HG02763 (cell line): ENCODE results near the gene AFDN.

Source experiments
- ATAC-seq: cut with Tn5 transposase; IDR thresholded peaks from one replicate; pipeline ENCODE4 v1.9.1; 2021; ENCODE audit warnings: mild to moderate bottlenecking, moderate library complexity; ENCODE audit not compliant: unreplicated experiment

Gene AFDN

GRCh38 chr6:167811442-167812087, 15.1 kb upstream of the AFDN start:
- ATAC-seq: no peak

GRCh38 chr6:167812088-167812487, 14.6 kb upstream of the AFDN start:
- ATAC-seq: no peak

DNA sequence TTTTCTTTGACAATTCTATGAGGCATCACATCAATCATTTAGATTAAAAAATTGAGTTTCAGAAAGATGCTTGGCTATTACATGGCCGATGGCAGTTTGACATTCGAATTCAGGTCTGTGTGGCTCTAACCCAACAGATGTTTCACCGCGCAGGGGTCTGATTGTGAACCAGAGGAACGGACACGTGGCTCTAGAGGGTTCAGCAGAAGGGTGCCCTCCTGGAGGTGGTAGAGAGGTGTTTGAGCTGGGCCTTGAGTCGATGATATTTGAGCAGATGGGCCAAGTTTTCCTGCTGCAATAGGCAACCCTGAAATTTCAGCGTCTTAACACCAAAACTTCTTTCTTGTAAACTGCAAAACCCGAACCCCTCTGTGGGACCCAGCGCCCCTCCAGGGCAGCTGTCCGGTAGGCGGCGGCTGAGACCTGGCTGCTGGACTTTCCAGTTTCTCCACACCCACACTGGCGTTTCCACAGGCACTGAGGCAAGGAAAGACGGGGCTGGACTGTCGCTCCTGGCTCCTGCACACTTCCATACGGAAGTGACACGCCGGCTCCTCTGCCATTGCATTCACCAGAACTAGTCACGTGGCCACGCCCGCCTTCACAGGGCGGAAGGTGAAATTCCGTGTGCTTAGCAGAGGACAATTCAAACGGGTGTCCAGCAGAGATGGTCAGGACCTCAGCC, 11.3 kb upstream of the AFDN start:
- no peak for ATAC-seq

- ATAC-seq: no peak
Observed at GRCh38 chr6:167817016-167817415, 9.7 kb upstream of the AFDN start.

- no peak for ATAC-seq
Observed at GRCh38 chr6:167817729-167818128, 9.0 kb upstream of the AFDN start.

- ATAC-seq: no peak
Observed at GRCh38 chr6:167819576-167819975, 7.1 kb upstream of the AFDN start.

- no peak for ATAC-seq
Observed at GRCh38 chr6:167820681-167821080, 6.0 kb upstream of the AFDN start.

- no peak for ATAC-seq
Observed at GRCh38 chr6:167824591-167825331, 1.9 kb upstream of the AFDN start.

- no peak for ATAC-seq
Observed at GRCh38 chr6:167825332-167826229, 1.1 kb upstream of the AFDN start.

GRCh38 chr6:167826230-167826895, 348 bp upstream of the AFDN start:
- ATAC-seq: peak; percentile 76

- peak; percentile 30 for ATAC-seq
Observed at GRCh38 chr6:167827583-167828324, 1.0 kb downstream of the AFDN start.

- no peak for ATAC-seq
Observed at GRCh38 chr6:167828325-167828956, 1.7 kb downstream of the AFDN start.

DNA sequence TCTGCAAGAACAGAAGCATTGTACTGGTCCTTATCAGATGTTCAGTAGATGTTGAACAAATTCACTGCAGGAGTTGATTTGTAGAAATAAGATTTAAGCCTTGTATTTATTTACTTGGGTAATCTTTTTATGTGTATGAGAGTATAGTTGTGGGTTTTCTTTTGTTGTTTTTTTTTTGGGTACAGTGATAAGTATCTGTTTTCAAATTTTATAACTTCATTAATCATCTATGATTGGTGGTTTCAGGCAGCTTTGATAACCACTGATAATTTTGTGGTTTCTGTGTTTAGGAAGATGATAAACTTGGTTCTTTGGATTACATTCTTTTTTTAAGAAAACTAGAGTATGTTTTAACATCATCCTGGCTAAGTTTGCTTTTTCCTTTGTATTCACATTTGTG, 2.8 kb downstream of the AFDN start:
- no peak for ATAC-seq

DNA sequence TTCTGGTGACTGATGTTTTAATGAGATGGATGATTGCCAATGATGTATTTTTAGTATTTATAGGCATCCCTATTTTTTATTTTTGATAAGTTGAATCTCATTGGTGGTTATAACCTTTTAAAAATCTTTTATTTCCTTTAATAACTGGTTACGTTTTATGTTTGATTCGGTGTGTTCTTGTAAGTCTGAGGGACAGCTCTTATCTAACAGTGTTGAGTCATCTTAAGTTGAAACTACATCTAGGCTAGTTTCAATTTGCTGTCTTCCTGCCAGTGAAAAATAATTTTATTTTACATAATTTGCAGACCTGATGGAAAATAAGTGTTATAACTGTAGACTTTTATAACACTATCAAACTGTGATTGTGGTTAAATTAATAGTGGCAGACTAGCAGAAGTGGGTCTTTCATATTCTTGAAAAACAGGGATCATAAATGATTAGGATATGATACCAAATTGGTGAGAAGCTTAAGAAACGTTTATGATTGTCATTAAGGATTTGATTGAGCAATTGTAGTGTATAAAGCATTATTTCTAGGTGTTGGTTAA, 4.6 kb downstream of the AFDN start:
- ATAC-seq: no peak

GRCh38 chr6:167832497-167833395, 6.0 kb downstream of the AFDN start:
- no peak for ATAC-seq

DNA sequence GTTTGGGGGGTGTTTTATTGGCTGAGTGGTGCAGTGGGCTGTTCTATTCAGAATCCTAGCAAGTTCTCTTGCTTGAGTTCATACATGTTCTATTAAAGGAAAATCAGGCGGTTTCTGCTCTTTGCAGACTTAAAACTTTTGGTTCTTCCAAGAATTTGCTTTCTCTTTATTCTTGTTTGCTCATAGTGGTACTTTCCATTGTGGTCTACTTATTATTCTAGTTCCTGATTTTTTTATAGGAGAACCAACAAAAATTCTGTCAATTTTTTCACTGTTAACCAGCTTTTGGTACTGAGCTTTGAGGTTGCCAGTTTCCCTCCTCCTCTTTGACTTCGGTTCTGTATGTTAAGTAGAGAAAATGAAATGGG, 6.7 kb downstream of the AFDN start:
- ATAC-seq: no peak

DNA sequence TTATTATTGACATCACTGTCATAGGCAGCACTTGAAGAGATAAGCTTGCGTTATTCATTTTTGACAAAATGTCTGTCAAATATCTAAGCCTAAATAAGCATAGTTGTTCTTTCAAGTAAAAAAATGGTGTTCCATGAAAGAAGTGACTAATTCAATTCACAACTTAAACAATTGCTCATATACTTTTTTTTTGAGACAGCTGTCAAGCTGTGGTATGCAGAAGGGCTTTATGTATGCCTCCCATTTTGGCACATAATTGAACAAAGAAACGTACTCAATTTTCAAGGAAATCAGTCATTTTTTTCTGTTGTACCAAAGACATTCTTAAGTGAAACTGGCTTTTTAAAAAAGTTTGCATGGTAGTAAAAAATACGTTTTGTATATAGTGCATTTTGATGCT, 8.5 kb downstream of the AFDN start:
- no peak for ATAC-seq

GRCh38 chr6:167836721-167837120, 10.0 kb downstream of the AFDN start:
- ATAC-seq: no peak
